Measurements from ENCODE around the gene TNFRSF1B.

Gene TNFRSF1B

GRCh38 chr1:12146343-12147112 lies 20.3 kb upstream of the TNFRSF1B start:
- ChIA-PET POLR2A (no interaction called here), CTCF (interaction anchor here (0.7 kb wide), 1 partner anchor 21 kb away, joined by 3 read pairs; no protein-coding TSS in a partner anchor)
- no peak for DNase-seq (ENCODE audit: extremely low spot score)
- TF ChIP-seq ELF4 (IDR thresholded peaks at IDR 0.05) (no peak), SP1 (IDR thresholded peaks at IDR 0.05) (no peak), PKNOX1 (IDR thresholded peaks at IDR 0.05) (no peak), CTBP1 (IDR thresholded peaks at IDR 0.05; ENCODE audit: borderline replicate concordance) (no peak), HDGF (IDR thresholded peaks at IDR 0.05; ENCODE audit: borderline replicate concordance) (no peak), ZNF384 (IDR thresholded peaks at IDR 0.05) (no peak), FOXK2 (IDR thresholded peaks at IDR 0.05) (no peak), BHLHE40 (IDR thresholded peaks at IDR 0.05; ENCODE audit: borderline replicate concordance) (no peak), FOXM1 (IDR thresholded peaks at IDR 0.05; ENCODE audit: borderline replicate concordance) (no peak), LEF1 (IDR thresholded peaks at IDR 0.05; ENCODE audit: borderline replicate concordance) (no peak), L3MBTL2 (conservative IDR thresholded peaks at IDR 0.05) (no peak), NFRKB (IDR thresholded peaks at IDR 0.05) (no peak), TARDBP (IDR thresholded peaks at IDR 0.05) (no peak), FOXA1 (IDR thresholded peaks at IDR 0.05) (no peak), SUZ12 (IDR thresholded peaks at IDR 0.05) (no peak), ARNT (IDR thresholded peaks at IDR 0.05) (no peak)

- ChIA-PET CTCF (interaction anchor here (0.7 to 0.8 kb wide), 2 partner anchors 21 to 23 kb away, joined by 3 read pairs; no protein-coding TSS in a partner anchor), POLR2A (no interaction called here)
- TF ChIP-seq L3MBTL2 (conservative IDR thresholded peaks at IDR 0.05) (no peak), FOXM1 (IDR thresholded peaks at IDR 0.05; ENCODE audit: borderline replicate concordance) (no peak), FOXK2 (IDR thresholded peaks at IDR 0.05) (no peak), LEF1 (IDR thresholded peaks at IDR 0.05; ENCODE audit: borderline replicate concordance) (no peak), HDGF (IDR thresholded peaks at IDR 0.05; ENCODE audit: borderline replicate concordance) (no peak), TARDBP (IDR thresholded peaks at IDR 0.05) (no peak), SP1 (IDR thresholded peaks at IDR 0.05) (no peak), NFRKB (IDR thresholded peaks at IDR 0.05) (no peak), PKNOX1 (IDR thresholded peaks at IDR 0.05) (no peak), ELF4 (IDR thresholded peaks at IDR 0.05) (no peak), CTBP1 (IDR thresholded peaks at IDR 0.05; ENCODE audit: borderline replicate concordance) (no peak), FOXA1 (IDR thresholded peaks at IDR 0.05) (no peak), SUZ12 (IDR thresholded peaks at IDR 0.05) (no peak), BHLHE40 (IDR thresholded peaks at IDR 0.05; ENCODE audit: borderline replicate concordance) (no peak), ZNF384 (IDR thresholded peaks at IDR 0.05) (no peak)
- DNase-seq (ENCODE audit: extremely low spot score): no peak
Measured at GRCh38 chr1:12147201-12147701, 19.5 kb upstream of the TNFRSF1B start.

GRCh38 chr1:12148160-12148957 lies 18.4 kb upstream of the TNFRSF1B start:
- ChIA-PET POLR2A (no interaction called here), CTCF (no interaction called here)
- no peak for TF ChIP-seq ARNT (IDR thresholded peaks at IDR 0.05)
- TF ChIP-seq BHLHE40 (IDR thresholded peaks at IDR 0.05; ENCODE audit: borderline replicate concordance): no peak
- TF ChIP-seq CTBP1 (IDR thresholded peaks at IDR 0.05; ENCODE audit: borderline replicate concordance): no peak
- TF ChIP-seq ELF4 (IDR thresholded peaks at IDR 0.05): no peak
- no peak for TF ChIP-seq FOXA1 (IDR thresholded peaks at IDR 0.05)
- no peak for TF ChIP-seq L3MBTL2 (conservative IDR thresholded peaks at IDR 0.05)
- TF ChIP-seq HDGF (IDR thresholded peaks at IDR 0.05; ENCODE audit: borderline replicate concordance): no peak
- no peak for TF ChIP-seq FOXM1 (IDR thresholded peaks at IDR 0.05; ENCODE audit: borderline replicate concordance)
- no peak for TF ChIP-seq SP1 (IDR thresholded peaks at IDR 0.05)
- TF ChIP-seq FOXK2 (IDR thresholded peaks at IDR 0.05): no peak
- TF ChIP-seq SUZ12 (IDR thresholded peaks at IDR 0.05): no peak
- no peak for TF ChIP-seq PKNOX1 (IDR thresholded peaks at IDR 0.05)
- TF ChIP-seq LEF1 (IDR thresholded peaks at IDR 0.05; ENCODE audit: borderline replicate concordance): no peak
- no peak for TF ChIP-seq ZNF384 (IDR thresholded peaks at IDR 0.05)
- TF ChIP-seq TARDBP (IDR thresholded peaks at IDR 0.05): no peak
- no peak for TF ChIP-seq NFRKB (IDR thresholded peaks at IDR 0.05)
- DNase-seq (ENCODE audit: extremely low spot score): no peak

GRCh38 chr1:12148958-12149790 lies 17.6 kb upstream of the TNFRSF1B start:
- TF ChIP-seq SP1 (IDR thresholded peaks at IDR 0.05) (no peak), L3MBTL2 (conservative IDR thresholded peaks at IDR 0.05) (no peak), SUZ12 (IDR thresholded peaks at IDR 0.05) (no peak), LEF1 (IDR thresholded peaks at IDR 0.05; ENCODE audit: borderline replicate concordance) (no peak), BHLHE40 (IDR thresholded peaks at IDR 0.05; ENCODE audit: borderline replicate concordance) (no peak), ELF4 (IDR thresholded peaks at IDR 0.05) (no peak), ZNF384 (IDR thresholded peaks at IDR 0.05) (no peak), NFRKB (IDR thresholded peaks at IDR 0.05) (no peak), ARNT (IDR thresholded peaks at IDR 0.05) (no peak), HDGF (IDR thresholded peaks at IDR 0.05; ENCODE audit: borderline replicate concordance) (no peak), FOXK2 (IDR thresholded peaks at IDR 0.05) (no peak), TARDBP (IDR thresholded peaks at IDR 0.05) (no peak), CTBP1 (IDR thresholded peaks at IDR 0.05; ENCODE audit: borderline replicate concordance) (no peak), FOXA1 (IDR thresholded peaks at IDR 0.05) (no peak), FOXM1 (IDR thresholded peaks at IDR 0.05; ENCODE audit: borderline replicate concordance) (no peak)
- ChIA-PET CTCF (no interaction called here), POLR2A (no interaction called here)

More at GRCh38 chr1:12148958-12149790, 17.6 kb upstream of the TNFRSF1B start:
- DNase-seq (ENCODE audit: extremely low spot score): no peak
